Endodermal cell (in vitro differentiated cells): Measurements from ENCODE around the gene PRSS12. TPM values are rescaled to one million over a fixed set of nuclear protein-coding genes. Genes with fewer than 3 reads are reported as not detected.

Experiments used
- DNase-seq: peaks from one replicate; pipeline ENCODE4 v3.0.0-alpha.2; 2017
- H3K27ac ChIP-seq: 2 replicates; pipeline ENCODE4 v1.5.1; 2013; ENCODE audit warnings: mild to moderate bottlenecking, low read depth, low read length, moderate library complexity
- H3K27me3 ChIP-seq: 2 replicates; pipeline ENCODE4 v1.6.1; 2013; ENCODE audit warnings: mild to moderate bottlenecking, low read length, moderate library complexity; ENCODE audit not compliant: insufficient read depth, control insufficient read depth, poor library complexity, severe bottlenecking
- H3K36me3 ChIP-seq: 2 replicates; pipeline ENCODE4 v1.7.0; 2013; ENCODE audit warnings: mild to moderate bottlenecking, low read length, moderate library complexity; ENCODE audit not compliant: control insufficient read depth, insufficient read depth
- H3K4me1 ChIP-seq: one replicate; pipeline ENCODE4 v1.7.0; 2013; ENCODE audit warnings: low read length; ENCODE audit not compliant: control insufficient read depth, insufficient read depth
- H3K4me3 ChIP-seq: 2 replicates; pipeline ENCODE4 v1.5.1; 2013; ENCODE audit warnings: mild to moderate bottlenecking, low read length, moderate library complexity
- H3K9ac ChIP-seq: 2 replicates; pipeline ENCODE4 v1.6.1; 2013; ENCODE audit warnings: mild to moderate bottlenecking, low read length, moderate library complexity; ENCODE audit not compliant: poor library complexity, severe bottlenecking; ENCODE audit errors: extremely low read depth
- H3K9me3 ChIP-seq: 2 replicates; pipeline ENCODE4 v1.6.1; 2013; ENCODE audit warnings: mild to moderate bottlenecking, low read length, moderate library complexity; ENCODE audit not compliant: control insufficient read depth
- H3K27ac Mint-ChIP-seq: 2 replicates; pipeline ENCODE4 v1.8.0; 2020; ENCODE audit warnings: mixed read lengths
- H3K27me3 Mint-ChIP-seq: 2 replicates; pipeline ENCODE4 v1.8.0; 2021; ENCODE audit warnings: mild to moderate bottlenecking, mixed read lengths; ENCODE audit not compliant: insufficient read depth
- H3K36me3 Mint-ChIP-seq: 2 replicates; pipeline ENCODE4 v1.8.0; 2020; ENCODE audit warnings: low read depth, mixed read lengths
- H3K4me1 Mint-ChIP-seq: 2 replicates; pipeline ENCODE4 v1.8.0; 2020; ENCODE audit warnings: mixed read lengths
- H3K4me3 Mint-ChIP-seq: 2 replicates; pipeline ENCODE4 v1.8.0; 2020; ENCODE audit warnings: mild to moderate bottlenecking, moderate library complexity, mixed read lengths
- H3K9me3 Mint-ChIP-seq: 2 replicates; pipeline ENCODE4 v1.8.0; 2020; ENCODE audit warnings: mild to moderate bottlenecking, mixed read lengths
- WGBS, 2 experiments: methylation state at CpG; one replicate each; pipeline versions ENCODE4 v1.1.5 to v1.1.7; 2013; ENCODE audit warnings: missing lambda C conversion rate in 2 of 2, mixed read lengths in 1 of 2; ENCODE audit not compliant: insufficient coverage in 1 of 2, insufficient read length in 1 of 2; 5-methylcytosine and 5-hydroxymethylcytosine counted together
- total RNA-seq, 2 donors: library from RNA; stranded (reverse); fragmentation: NEBNext Ultra II Directional in 1 of 2; extraction: Animal tissue kit (Norgen Biotek cat#: 25700) in 1 of 2; gene quantifications; 2 replicates in 1 of 2; 3 replicates in 1 of 2; pipeline ENCODE4 v1.2.1, GENCODE V29; 2021
- TF ChIP-seq, protein P1 (sequence below): fragments of 200-600 bp; sonication (generic); conservative IDR thresholded peaks from 2 replicates; pipeline ENCODE4 v1.5.0; 2021; ENCODE audit warnings: antibody characterized with exemption, mild to moderate bottlenecking

PRSS12 gene
- total RNA-seq, 2 donors from 2014 or later, result 4.1 to 5.3 TPM

DNA sequence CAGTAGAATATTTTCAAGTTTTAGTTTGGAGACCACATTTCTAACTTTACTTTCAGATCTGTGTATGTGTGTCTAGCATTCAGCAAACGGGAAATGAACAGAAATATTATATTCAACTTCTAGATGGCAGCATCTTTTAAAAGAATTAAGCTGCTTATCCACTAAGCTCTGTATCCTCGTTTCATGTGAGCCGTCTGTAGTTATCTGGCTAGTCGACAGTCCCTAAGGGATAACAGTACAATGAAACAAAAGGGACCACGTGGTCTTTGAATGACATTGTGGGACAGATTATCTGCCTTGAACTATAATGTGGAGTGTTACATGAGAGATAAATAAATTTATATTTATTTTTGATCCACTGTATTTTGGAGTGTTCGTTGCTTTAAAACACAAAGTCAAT lies 35.8 kb upstream of the PRSS12 start:
- TF ChIP-seq, protein P1, sequence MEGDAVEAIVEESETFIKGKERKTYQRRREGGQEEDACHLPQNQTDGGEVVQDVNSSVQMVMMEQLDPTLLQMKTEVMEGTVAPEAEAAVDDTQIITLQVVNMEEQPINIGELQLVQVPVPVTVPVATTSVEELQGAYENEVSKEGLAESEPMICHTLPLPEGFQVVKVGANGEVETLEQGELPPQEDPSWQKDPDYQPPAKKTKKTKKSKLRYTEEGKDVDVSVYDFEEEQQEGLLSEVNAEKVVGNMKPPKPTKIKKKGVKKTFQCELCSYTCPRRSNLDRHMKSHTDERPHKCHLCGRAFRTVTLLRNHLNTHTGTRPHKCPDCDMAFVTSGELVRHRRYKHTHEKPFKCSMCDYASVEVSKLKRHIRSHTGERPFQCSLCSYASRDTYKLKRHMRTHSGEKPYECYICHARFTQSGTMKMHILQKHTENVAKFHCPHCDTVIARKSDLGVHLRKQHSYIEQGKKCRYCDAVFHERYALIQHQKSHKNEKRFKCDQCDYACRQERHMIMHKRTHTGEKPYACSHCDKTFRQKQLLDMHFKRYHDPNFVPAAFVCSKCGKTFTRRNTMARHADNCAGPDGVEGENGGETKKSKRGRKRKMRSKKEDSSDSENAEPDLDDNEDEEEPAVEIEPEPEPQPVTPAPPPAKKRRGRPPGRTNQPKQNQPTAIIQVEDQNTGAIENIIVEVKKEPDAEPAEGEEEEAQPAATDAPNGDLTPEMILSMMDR, result no peak
- no peaks in the 10 kb centered on the region for H3K4me1 ChIP-seq
- Mint-ChIP-seq H3K36me3 (peaks cover 5% of the 10 kb centered on the region), H3K9me3 (peaks cover 26% of the 10 kb centered on the region), H3K27me3 (peaks cover 5% of the 10 kb centered on the region), H3K27ac (no peak overlapping the region), H3K4me3 (no peak overlapping the region), H3K4me1 (no peaks in the 10 kb centered on the region)
- H3K4me3 ChIP-seq, result no peak overlapping the region
- H3K9ac ChIP-seq, result no peak overlapping the region
- H3K36me3 ChIP-seq, result no peaks in the 10 kb centered on the region
- no peaks in the 10 kb centered on the region for H3K27me3 ChIP-seq
- 85% methylated on average over 6 of the region's 6 CpGs; no CpG with 5 or more reads in 1 of the 2 experiments for WGBS, 2 experiments
- no peak for DNase-seq
- peaks cover 21% of the 10 kb centered on the region for H3K9me3 ChIP-seq
- H3K27ac ChIP-seq, result no peak overlapping the region

DNA sequence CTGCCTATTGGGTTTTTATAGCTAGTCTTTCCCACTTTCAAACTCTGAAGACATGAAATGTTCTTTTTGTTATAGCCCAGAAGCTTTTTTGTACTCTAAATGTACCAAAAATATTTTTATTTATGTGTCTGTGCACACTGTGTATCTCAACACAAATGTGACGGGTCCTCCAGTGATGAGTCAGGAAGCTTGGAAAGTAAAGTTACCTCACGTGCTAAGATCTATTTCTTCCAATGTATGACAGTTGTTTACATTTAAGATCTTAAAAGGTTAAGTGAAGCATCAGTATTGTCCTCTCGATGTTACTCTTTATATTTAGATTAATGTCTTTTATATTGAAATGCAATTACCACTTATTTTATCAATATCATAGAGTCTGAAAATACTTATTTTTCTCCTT lies 29.1 kb upstream of the PRSS12 start:
- peaks cover 8% of the 10 kb centered on the region for H3K9me3 Mint-ChIP-seq
- Histone ChIP-seq H3K4me3 (no peak overlapping the region), H3K9me3 (peaks cover 4% of the 10 kb centered on the region), H3K27ac (no peak overlapping the region), H3K36me3 (no peaks in the 10 kb centered on the region), H3K4me1 (no peaks in the 10 kb centered on the region), H3K27me3 (no peaks in the 10 kb centered on the region), H3K9ac (no peak overlapping the region)
- DNase-seq, result no peak
- no peaks in the 10 kb centered on the region for H3K4me1 Mint-ChIP-seq
- H3K27ac Mint-ChIP-seq, result no peak overlapping the region
- no peak overlapping the region for H3K4me3 Mint-ChIP-seq
- WGBS, 2 experiments, result 98 to 100% methylated on average over 1 to 2 of the region's 3 CpGs
- H3K27me3 Mint-ChIP-seq, result no peaks in the 10 kb centered on the region
- peaks cover 3% of the 10 kb centered on the region for H3K36me3 Mint-ChIP-seq
- TF ChIP-seq, protein P1, result no peak

DNA sequence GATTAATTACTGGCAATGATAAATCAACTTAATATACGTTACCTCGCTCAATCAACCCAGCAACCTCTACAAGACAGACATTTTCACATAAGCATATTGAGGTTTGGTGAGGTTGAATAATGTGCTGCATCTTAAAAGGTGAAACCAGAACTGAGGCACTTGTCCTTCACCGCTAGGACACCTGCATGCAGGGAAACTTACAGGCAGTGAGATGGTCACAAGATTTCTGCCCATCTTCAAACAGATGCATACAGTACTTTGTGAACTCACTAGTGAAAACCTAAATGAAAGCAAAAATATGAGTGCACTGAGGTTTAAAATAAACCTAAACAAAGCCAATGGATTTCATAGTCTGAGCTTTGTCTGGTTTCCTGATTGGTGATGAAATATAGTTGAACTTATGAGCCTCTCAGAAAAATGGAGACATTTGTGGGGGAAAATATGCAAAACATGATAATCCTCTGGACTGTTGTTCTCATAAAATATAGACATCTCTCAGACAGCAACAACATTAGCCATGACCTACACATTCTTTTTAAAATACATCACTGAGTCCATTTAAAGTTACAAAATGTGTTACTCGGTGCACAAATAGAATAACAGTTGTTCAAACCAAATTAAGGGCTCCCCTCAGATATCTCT lies 20.9 kb upstream of the PRSS12 start:
- H3K36me3 ChIP-seq, result no peaks in the 10 kb centered on the region
- Mint-ChIP-seq H3K4me1 (no peaks in the 10 kb centered on the region), H3K27ac (no peak overlapping the region), H3K9me3 (peaks cover 2% of the 10 kb centered on the region), H3K36me3 (no peaks in the 10 kb centered on the region), H3K27me3 (no peaks in the 10 kb centered on the region), H3K4me3 (no peak overlapping the region)
- no peaks in the 10 kb centered on the region for H3K4me1 ChIP-seq
- WGBS, 2 experiments, result 82 to 100% methylated on average over 1 to 2 of the region's 4 CpGs
- no peak for DNase-seq
- H3K9me3 ChIP-seq, result no peaks in the 10 kb centered on the region
- H3K27me3 ChIP-seq, result no peaks in the 10 kb centered on the region
- no peak overlapping the region for H3K27ac ChIP-seq
- H3K4me3 ChIP-seq, result no peak overlapping the region
- no peak overlapping the region for H3K9ac ChIP-seq
- TF ChIP-seq, protein P1, result no peak
